Breast epithelium (tissue), 3 donors: ENCODE data around the gene RIBC1.

Source experiments
- CTCF ChIP-seq, 3 donors: fragments of 450-650 bp; IDR thresholded peaks; one replicate each; pipeline ENCODE4 v1.5.1; 2016 to 2017; ENCODE audit warnings: antibody characterized with exemption in 3 of 3, mild to moderate bottlenecking in 3 of 3, moderate library complexity in 3 of 3
- POLR2A ChIP-seq: fragments of 450-650 bp; IDR thresholded peaks from one replicate; pipeline ENCODE4 v1.6.1; 2016; ENCODE audit warnings: antibody characterized with exemption, mild to moderate bottlenecking, moderate library complexity
- POLR2AphosphoS5 ChIP-seq, 3 donors: sonication (generic); formaldehyde crosslinking; IDR thresholded peaks; one replicate each; pipeline ENCODE4 v1.6.1; 2017; ENCODE audit warnings: antibody characterized with exemption in 3 of 3

GRCh38 chrX:53376888-53377287 is 45.8 kb upstream of the RIBC1 start:
- no peak for TF ChIP-seq CTCF (IDR thresholded peaks at IDR 0.05)
- TF ChIP-seq POLR2A = no peak
- no peak for TF ChIP-seq POLR2AphosphoS5 (IDR thresholded peaks at IDR 0.05)
